LNCAP (cell line): Measurements from ENCODE around the gene PHKB.

ENCODE experiments used
- TF ChIP-seq, protein P1 (sequence below): fragments of 450-650 bp; IDR thresholded peaks from 2 replicates; pipeline ENCODE4 v1.5.1; 2017; ENCODE audit warnings: mild to moderate bottlenecking

PHKB gene

GRCh38 chr16:47599512-47599911 lies 138.4 kb downstream of the PHKB start:
- TF ChIP-seq, protein P1, sequence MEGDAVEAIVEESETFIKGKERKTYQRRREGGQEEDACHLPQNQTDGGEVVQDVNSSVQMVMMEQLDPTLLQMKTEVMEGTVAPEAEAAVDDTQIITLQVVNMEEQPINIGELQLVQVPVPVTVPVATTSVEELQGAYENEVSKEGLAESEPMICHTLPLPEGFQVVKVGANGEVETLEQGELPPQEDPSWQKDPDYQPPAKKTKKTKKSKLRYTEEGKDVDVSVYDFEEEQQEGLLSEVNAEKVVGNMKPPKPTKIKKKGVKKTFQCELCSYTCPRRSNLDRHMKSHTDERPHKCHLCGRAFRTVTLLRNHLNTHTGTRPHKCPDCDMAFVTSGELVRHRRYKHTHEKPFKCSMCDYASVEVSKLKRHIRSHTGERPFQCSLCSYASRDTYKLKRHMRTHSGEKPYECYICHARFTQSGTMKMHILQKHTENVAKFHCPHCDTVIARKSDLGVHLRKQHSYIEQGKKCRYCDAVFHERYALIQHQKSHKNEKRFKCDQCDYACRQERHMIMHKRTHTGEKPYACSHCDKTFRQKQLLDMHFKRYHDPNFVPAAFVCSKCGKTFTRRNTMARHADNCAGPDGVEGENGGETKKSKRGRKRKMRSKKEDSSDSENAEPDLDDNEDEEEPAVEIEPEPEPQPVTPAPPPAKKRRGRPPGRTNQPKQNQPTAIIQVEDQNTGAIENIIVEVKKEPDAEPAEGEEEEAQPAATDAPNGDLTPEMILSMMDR = no peak

- TF ChIP-seq, protein P1 = no peak
Observed at GRCh38 chr16:47600376-47600775, 139.2 kb downstream of the PHKB start.

- TF ChIP-seq, protein P1 = no peak
Observed at GRCh38 chr16:47604306-47604705, 143.2 kb downstream of the PHKB start.

DNA sequence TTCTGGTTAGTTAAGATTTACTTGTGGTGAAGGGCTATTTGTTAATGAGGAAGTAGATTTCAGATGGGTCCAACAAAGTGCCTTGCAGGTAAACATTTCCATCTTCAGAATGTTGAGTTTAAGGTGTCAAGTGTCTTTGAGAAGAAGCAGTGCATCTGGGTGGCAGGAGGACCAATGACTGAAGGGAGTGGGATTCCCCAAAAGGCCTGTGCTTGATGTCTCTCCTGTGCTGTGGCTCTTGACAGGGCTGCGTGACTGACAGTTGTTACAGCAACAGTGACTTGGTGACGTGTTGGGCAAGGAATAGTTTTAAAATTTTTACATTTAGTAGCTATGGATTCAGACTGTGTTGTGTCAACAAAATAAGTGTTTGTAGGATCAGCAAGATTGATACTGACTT lies 149.9 kb downstream of the PHKB start:
- TF ChIP-seq, protein P1 = no peak

DNA sequence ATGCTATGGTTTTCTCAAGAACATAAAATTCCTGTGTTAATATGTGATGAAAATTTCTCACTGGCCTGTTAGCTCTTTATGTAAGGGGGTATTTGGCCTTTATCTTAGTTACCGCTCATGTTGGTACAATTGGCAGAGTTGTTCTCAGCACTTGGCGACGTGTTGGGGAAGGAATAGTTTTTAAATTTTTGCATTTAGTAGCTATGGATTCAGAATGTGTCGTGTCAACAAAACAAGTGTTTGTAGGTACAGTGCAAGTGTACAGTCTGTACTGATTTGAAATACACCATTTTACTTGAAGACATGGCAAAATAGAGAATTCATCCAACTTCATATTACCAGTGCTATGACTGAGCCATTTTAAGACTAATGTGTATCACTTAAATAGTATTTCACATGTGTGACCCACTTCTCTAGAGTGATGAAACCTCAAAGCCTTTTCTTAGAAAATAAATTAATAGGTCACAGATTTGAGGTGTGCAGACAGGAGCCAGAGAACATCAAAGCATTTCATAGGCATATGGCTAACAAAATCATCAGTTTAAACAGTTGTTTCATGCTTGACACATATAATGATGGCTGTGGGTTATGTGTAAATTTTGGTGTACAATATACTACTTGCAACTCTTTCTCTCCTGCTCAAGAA lies 150.8 kb downstream of the PHKB start:
- TF ChIP-seq, protein P1 = no peak

GRCh38 chr16:47612711-47613110 lies 151.6 kb downstream of the PHKB start:
- TF ChIP-seq, protein P1 = no peak

- TF ChIP-seq, protein P1 = no peak
Observed at GRCh38 chr16:47613251-47613650, 152.1 kb downstream of the PHKB start.

GRCh38 chr16:47617732-47618131 lies 156.6 kb downstream of the PHKB start:
- TF ChIP-seq, protein P1 = no peak
